Sigmoid colon (tissue), 4 donors: ENCODE data around the gene SLC39A9.

Experiments
- EP300 ChIP-seq, 4 donors: sonication (generic); formaldehyde crosslinking; IDR thresholded peaks; one replicate each; pipeline ENCODE4 v1.6.1; 2017; ENCODE audit warnings: antibody characterized with exemption in 4 of 4
- POLR2A ChIP-seq, 2 donors: fragments of 450-650 bp; IDR thresholded peaks; one replicate each; pipeline ENCODE4 v1.6.1; 2016; ENCODE audit warnings: antibody characterized with exemption in 2 of 2, mild to moderate bottlenecking in 2 of 2, moderate library complexity in 2 of 2
- POLR2AphosphoS5 ChIP-seq, 4 donors: sonication (generic); formaldehyde crosslinking; IDR thresholded peaks; one replicate each; pipeline ENCODE4 v1.6.1; 2017; ENCODE audit warnings: antibody characterized with exemption in 4 of 4
- TF ChIP-seq, protein P1 (sequence below), 4 experiments: fragments of 450-650 bp in 3 of 4; fragments of 200-600 bp in 1 of 4; IDR thresholded peaks; one replicate each; pipeline ENCODE4 v1.5.1; 2016 to 2019; ENCODE audit warnings: antibody characterized with exemption in 4 of 4, mild to moderate bottlenecking in 3 of 4, moderate library complexity in 2 of 4

DNA sequence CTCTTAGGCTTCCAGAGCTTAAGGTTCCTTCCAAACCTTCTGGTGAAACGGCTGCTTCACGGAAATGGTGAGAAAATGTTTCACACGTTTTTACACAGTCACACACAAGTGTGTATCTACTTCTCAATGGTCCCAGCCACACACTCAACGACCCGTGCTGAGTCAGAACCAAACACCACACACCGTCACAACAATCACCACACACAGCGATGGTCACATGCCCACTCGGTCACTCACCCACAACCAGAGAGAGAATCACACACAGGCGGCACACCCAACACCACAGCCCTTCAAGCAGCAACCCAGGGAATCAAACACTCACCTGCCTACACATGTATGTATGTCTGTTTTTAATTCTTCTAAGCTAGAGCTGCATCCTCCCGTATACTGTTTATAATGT is 73.4 kb downstream of the SLC39A9 start:
- TF ChIP-seq POLR2A (IDR thresholded peaks at IDR 0.05), result no peak
- TF ChIP-seq, protein P1, sequence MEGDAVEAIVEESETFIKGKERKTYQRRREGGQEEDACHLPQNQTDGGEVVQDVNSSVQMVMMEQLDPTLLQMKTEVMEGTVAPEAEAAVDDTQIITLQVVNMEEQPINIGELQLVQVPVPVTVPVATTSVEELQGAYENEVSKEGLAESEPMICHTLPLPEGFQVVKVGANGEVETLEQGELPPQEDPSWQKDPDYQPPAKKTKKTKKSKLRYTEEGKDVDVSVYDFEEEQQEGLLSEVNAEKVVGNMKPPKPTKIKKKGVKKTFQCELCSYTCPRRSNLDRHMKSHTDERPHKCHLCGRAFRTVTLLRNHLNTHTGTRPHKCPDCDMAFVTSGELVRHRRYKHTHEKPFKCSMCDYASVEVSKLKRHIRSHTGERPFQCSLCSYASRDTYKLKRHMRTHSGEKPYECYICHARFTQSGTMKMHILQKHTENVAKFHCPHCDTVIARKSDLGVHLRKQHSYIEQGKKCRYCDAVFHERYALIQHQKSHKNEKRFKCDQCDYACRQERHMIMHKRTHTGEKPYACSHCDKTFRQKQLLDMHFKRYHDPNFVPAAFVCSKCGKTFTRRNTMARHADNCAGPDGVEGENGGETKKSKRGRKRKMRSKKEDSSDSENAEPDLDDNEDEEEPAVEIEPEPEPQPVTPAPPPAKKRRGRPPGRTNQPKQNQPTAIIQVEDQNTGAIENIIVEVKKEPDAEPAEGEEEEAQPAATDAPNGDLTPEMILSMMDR (IDR thresholded peaks at IDR 0.05), result no peak
- TF ChIP-seq POLR2AphosphoS5 (IDR thresholded peaks at IDR 0.05), result no peak
- TF ChIP-seq EP300 (IDR thresholded peaks at IDR 0.05), result no peak
